ENCODE results near the gene PDE4D. TPM values are rescaled to one million over a fixed set of nuclear protein-coding genes. Genes with fewer than 3 reads are reported as not detected.

Gene PDE4D
- total RNA-seq, 1 donor from 2014 or later, result 81.0 TPM

DNA sequence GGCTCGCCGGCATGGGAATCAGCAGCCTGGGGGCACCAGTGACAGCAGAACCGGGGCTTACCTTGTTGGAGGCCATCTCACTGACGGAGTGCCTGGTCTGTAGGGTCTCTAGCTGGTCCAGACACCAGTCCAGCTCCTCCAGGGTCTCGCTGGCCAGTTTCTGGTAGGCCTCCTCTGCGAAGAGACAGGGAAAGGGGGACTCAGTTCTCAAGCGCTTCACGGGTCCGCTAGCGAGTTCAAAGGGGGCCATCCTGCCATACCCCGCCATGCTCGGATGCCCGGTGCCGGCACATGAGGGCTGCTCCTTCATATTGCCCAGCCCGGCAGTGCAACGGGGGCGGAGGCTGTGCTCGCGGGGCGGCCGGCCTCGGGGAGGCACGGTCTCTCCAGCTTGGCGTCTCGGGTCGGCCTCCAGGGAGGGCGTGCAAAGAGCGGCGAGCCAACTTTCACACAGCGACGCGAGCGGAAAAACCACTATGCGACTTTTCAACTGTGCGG lies 854.7 kb downstream of the PDE4D start:
- intact Hi-C loops (cut with micrococcal nuclease), result loop anchor here (1.0 to 10.0 kb wide), 9 partner anchors 60 to 1906 kb away; partner anchors contain the start of genes ERCC8, NDUFAF2 and PLK2

DNA sequence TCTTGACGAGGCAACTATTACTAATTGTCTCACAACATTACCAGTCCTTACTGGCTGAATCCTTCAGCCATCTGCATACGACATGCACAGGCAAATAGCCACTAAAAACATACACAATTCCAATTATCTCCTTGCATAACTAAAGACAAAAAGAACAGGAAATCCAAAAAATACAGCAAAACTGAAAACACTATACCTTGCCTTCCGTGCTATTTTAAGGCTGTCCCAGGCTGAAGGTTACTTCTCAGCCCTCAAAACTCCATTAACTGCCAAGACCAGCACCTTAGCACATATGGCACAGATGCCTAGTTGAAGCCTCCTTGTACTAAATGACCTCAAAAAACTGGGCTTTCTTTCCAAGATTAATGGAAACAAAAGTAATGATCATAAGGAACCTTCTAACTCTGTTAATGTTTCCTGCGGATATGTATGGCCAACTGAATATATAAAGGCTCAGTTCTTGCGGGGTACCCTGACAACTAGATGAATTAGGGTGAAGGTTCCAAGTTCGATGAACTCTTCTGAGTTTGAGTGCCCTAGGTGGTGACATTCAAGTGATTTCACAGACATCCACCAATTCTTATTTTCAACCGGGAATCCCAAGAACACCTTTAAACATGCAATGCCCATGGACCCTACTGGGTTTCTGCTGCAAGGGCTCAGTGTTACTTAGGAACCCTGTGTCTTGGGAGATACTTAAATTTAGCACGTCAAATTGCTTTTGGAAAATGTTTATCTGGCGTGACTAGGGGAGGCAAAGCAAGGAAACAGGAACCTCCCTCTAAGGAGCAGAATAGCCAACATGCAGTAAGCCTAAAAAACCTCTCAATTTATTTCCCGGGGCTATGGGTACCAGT lies 855.4 kb downstream of the PDE4D start:
- intact Hi-C loops (cut with micrococcal nuclease), result loop anchor here (2.0 to 10.0 kb wide), 6 partner anchors 329 to 1907 kb away; partner anchors contain the start of genes ERCC8, NDUFAF2 and PLK2

DNA sequence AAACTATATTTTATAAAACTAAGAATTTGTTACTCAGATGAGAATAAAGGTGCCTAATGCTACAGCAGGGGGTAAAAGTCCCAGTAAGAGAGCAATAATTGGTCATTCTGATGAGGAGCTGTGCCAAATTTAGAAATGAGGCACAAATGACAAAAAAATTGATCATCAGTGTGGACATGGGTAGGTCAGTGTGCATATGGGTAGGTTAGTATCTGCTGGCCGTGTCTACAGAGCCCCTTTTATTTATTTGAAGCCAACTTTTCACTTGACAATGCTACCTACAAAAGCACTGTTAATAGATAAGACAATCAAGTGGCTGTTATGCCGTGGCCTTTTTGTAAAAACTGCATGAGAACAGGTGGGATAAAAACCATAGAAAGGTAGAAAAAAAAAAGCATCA lies 856.1 kb downstream of the PDE4D start:
- intact Hi-C loops (cut with micrococcal nuclease), result loop anchor here (5.0 to 10.0 kb wide), 5 partner anchors 330 to 1907 kb away; partner anchors contain the start of genes ERCC8 and NDUFAF2

- intact Hi-C loops (cut with micrococcal nuclease), result loop anchor here (5.0 to 10.0 kb wide), 5 partner anchors 330 to 1908 kb away; partner anchors contain the start of genes ERCC8 and NDUFAF2
These were observed 856.5 kb downstream of the PDE4D start for GRCh38 chr5:59037041-59037440.

DNA sequence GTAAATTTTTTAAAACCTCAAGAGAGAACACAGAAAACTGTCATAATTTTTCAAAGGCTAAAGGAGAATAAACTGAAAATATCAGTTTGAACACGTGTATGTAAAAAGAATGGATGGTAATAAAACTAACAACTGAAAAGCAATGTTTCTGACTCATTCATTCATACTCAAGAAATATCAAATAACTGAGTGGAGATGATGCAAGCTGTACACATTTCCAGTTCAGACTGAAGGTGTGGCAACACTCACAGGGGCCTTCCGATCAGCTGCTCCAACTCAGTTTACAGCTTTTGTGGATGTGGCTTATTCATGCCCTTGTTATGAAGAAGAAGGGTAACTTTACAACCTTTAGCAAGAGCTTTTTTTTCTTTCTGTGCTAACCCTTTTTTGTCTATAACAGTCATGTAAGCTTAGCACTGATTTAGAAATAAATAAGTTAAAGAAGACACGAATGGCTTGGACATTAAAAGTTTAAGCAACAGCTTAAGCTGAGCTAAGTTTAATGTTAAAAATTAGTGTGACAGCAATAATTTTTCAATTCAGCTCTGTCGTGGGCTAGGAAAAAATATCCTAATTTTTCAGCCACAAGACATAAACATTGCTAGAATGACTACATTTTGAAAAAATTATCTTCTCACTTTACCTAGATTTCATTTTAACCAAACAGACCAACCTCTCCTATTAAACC lies 857.1 kb downstream of the PDE4D start:
- intact Hi-C loops (cut with micrococcal nuclease), result loop anchor here (5.0 to 10.0 kb wide), 5 partner anchors 331 to 1908 kb away; partner anchors contain the start of genes ERCC8 and NDUFAF2

DNA sequence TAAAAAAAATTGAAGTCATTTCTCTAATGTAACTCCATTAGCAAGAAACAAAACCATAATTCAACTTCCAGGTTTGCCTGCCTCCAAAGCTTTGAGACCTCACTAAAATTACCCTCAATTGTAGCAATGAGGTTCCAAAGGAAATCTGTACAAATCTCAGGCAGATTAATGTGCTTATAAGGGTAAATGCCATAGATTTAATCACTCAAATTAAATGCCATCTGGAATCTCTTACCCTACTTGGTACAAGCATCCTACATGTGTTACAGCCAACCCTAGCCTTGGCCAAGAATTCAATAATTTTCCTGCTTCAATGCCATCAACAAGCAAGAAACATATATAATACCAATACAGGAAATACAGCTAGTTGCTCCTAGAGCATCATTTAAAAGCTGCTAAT lies 857.8 kb downstream of the PDE4D start:
- intact Hi-C loops (cut with micrococcal nuclease), result loop anchor here (2.0 to 10.0 kb wide), 7 partner anchors 15 to 1909 kb away; partner anchors contain the start of genes ERCC8 and NDUFAF2

- intact Hi-C loops (cut with micrococcal nuclease), result loop anchor here (1.0 to 10.0 kb wide), 12 partner anchors 9 to 1910 kb away; partner anchors contain the start of genes ERCC8 and NDUFAF2
These were observed 858.9 kb downstream of the PDE4D start for GRCh38 chr5:59034498-59035186.

DNA sequence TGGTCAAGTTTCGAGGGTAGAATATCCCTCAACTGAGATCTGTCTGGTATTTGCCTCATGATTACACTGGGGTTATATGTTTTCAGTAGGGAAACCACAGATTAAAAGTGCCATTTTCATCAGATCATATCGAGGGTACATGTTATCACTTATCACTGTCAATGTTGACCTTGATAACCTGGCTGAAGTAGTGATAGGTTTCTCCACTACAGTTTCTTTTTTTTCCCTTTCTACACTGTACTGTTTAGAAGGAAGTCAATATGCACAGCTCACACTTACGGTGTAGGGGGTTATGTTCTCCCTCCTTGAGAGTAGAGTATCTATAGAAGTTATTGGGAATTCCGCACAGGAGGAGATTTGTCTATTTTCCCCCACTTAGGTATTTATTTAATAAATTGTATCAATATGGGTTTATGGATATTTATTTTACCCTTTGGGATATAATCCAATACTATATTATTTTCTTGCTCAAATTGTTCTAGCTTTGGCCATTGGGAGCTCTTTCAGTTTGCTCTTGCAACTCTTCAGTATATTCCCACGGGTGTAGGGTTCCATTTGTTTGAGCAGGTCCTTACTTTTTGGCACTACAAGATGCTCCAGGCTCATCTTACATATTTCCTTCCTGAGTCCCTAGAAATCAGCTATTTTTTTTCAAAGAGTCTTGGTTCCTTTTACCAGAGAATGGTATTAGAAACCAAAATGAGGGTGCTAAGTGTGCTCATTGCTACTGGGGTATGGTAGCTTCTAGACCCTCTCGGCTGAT lies 866.2 kb downstream of the PDE4D start:
- intact Hi-C loops (cut with micrococcal nuclease), result loop anchor here (2.0 kb wide), 1 partner anchor 19 kb away; no protein-coding TSS in a partner anchor

DNA sequence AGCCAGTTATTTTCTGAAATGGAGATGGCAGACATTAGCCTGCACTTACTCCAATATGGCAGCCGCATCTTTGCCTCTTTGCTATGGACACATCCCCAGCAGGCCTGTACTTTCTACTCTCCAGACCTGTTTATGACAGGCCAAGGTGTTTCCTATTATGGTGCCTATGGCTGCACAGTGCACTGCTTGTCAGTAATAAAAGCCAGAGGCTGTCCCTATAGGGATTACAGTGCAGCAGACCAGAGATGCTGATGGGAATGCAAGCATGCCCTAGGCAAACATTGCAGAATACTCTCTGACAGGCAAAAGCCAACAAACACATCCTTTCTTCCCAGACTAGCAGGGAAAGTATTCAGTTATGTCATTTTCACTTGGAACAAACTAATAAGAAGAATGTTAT lies 867.8 kb downstream of the PDE4D start:
- intact Hi-C loops (cut with micrococcal nuclease), result loop anchor here (1.0 to 2.0 kb wide), 2 partner anchors 9 to 17 kb away; no protein-coding TSS in a partner anchor

DNA sequence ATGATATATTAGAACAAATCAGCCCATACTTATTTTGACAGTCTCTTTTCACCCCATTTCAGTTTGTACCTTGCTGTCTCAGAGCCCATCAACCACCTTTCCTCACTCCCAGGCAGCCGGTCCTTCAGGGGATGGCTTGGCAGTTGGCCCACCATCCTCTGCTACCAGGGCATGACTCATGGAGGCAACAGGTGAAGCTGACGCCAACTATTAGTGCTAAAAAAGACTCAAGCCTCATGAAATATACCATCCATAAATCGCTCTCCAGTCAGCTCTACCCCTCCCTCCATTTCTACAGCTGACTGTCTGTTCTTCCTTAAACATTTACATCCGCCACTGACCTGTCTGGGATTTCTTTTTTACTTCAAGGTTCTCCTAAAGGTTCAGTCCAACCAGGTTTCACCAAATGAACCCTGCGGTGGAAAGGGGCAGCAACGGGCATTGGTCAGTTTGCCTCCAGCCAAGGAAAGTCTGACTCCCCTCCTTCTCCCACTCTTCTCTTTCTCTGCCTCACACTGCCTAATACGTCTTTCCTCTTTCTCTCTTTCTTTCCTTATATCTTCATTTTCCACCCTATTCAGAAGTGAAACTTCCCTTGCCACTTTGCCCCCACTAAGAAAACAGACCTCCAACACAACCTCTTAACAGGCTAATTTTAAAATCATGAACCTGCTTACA lies 871.5 kb downstream of the PDE4D start:
- intact Hi-C loops (cut with micrococcal nuclease), result loop anchor here (2.0 kb wide), 1 partner anchor 13 kb away; no protein-coding TSS in a partner anchor

DNA sequence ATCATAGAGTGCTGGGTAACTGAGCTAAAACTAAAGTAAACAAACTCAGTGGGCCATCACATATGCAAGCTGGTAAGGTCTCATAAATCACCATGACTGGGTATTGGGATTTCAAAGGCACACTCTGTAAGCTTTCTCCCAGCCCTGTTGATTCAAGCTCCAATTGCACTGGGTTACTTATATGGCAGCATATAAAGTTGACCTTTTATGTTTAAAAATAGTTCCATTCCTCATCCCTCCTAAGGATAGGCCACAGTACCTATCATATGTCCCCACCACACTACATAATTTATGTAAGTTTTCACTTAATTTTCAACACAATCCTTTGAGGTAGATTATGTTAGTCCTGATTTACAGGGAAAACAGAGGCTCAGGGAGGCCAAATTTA lies 872.2 kb downstream of the PDE4D start:
- intact Hi-C loops (cut with micrococcal nuclease), result loop anchor here (2.0 kb wide), 1 partner anchor 14 kb away; no protein-coding TSS in a partner anchor

GRCh38 chr5:59020611-59021285 lies 872.8 kb downstream of the PDE4D start:
- intact Hi-C loops (cut with micrococcal nuclease), result loop anchor here (1.0 to 2.0 kb wide), 2 partner anchors 11 to 14 kb away; no protein-coding TSS in a partner anchor

GRCh38 chr5:59019078-59019477 lies 874.4 kb downstream of the PDE4D start:
- intact Hi-C loops (cut with micrococcal nuclease), result no loop called here

DNA sequence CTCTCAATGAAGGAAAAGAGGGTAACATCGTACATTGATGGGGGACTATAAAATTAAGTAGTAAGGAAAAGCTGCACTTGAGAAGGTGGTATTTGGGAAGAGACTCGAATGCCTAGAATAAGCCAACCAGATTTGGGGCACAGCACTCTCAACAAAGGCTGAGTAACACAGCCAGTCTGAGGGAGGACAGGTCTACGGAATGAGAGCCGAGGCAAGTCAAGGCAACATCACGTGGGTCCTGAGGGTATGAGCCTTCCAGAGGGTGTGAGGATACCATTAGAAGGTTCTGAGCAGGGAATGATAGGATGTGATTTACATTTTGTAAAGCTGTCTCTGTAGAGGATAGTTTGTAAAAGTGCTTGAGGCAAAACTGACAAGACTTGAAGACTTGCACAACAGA lies 876.6 kb downstream of the PDE4D start:
- intact Hi-C loops (cut with micrococcal nuclease), result no loop called here

GRCh38 chr5:59008816-59009473 lies 884.6 kb downstream of the PDE4D start:
- intact Hi-C loops (cut with micrococcal nuclease), result loop anchor here (1.0 to 5.0 kb wide), 4 partner anchors 11 to 137 kb away; no protein-coding TSS in a partner anchor

DNA sequence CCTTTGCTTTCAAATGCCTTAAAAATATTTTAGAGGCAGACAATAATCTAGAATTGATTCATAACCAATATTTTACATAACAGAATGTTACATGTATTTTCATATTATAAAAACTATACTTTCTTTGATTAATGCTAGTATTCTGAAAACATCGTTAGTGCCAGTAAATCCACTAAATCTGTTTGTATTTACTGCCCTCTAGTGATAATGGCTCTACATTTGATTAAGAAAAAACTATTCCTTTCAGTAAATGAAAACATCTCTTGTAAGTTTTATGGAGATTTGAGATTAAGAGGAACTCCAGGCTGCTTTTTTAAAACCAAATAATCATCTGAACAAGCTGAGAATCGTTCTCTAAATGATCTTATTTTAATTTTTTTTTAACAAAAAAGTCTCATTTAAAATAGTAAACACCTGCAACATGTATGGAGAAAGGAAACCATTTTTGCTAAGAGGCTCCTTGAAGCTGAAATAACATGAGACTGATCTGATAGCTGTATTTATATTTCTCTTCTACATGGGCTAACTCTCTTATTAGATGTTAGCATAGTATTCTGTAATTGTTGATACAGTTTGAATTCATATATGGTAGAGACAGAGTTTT lies 886.0 kb downstream of the PDE4D start:
- intact Hi-C loops (cut with micrococcal nuclease), result loop anchor here (1.0 to 5.0 kb wide), 5 partner anchors 13 to 135 kb away; no protein-coding TSS in a partner anchor

DNA sequence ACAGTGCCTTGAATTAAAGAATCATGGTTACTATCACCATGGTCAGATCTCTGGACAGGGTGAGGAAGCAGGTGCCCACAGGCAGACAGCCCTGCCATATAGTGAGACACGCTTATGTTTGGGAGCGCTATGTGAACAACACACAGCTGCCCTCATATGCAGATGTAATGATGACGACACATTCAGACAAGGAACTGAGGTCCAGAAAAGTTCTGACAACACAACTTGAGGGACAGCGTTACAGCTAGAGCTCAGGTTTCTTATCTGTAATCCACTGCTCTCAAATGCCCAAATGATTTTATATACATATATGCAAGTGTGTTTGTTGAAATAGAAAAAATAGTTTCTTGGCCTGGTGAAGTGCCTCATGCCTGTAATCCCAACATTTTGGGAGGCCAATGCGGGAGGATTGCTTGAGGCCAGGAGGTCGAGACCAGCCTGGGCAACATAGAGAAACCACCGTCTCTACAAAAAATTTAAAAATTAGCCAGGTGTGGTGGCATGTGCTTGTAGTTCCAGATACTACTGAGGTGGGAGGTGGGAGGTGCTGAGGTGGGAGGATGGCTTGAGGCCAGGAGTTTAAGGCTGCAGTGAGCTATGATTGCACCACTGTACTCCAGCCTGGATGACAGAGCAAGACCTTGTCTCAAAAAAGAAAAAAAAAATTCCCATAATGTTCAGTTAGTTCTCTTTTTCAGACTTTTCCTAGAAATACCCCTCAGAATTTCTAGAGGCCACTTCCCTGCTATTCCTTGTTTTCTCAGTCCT lies 887.4 kb downstream of the PDE4D start:
- intact Hi-C loops (cut with micrococcal nuclease), result loop anchor here (5.0 kb wide), 1 partner anchor 134 kb away; no protein-coding TSS in a partner anchor
